Lung (tissue), 12 donors: ENCODE results near the gene RPS6KA4. TPM values are rescaled to one million over a fixed set of nuclear protein-coding genes. Genes with fewer than 3 reads are reported as not detected.

Experiments used
- ATAC-seq: fragments of 200-7000 bp; cut with Tn5 transposase; one replicate; pipeline ENCODE4 v1.9.1; 2020; ENCODE audit warnings: moderate number of reproducible peaks; ENCODE audit not compliant: insufficient read depth, low FRiP score
- DNase-seq, 3 donors: peaks; one replicate each; pipeline ENCODE4 v3.0.0-alpha.2; 2013 to 2017
- H3K27ac ChIP-seq, 2 donors: one replicate each; pipeline ENCODE4 v1.5.1; 2013; ENCODE audit warnings: mild to moderate bottlenecking in 2 of 2, moderate library complexity in 2 of 2, control low read depth in 1 of 2, inconsistent platforms in 1 of 2, low read depth in 1 of 2, low read length in 1 of 2
- H3K27me3 ChIP-seq, 3 donors: one replicate each; pipeline ENCODE4 v1.5.1; 2013; ENCODE audit warnings: low read length in 2 of 3; ENCODE audit not compliant: control insufficient read depth in 3 of 3, insufficient read depth in 3 of 3
- H3K36me3 ChIP-seq, 4 donors: one replicate each; pipeline ENCODE4 v1.5.1; 2013; ENCODE audit warnings: low read length in 4 of 4, mild to moderate bottlenecking in 1 of 4, moderate library complexity in 1 of 4; ENCODE audit not compliant: control insufficient read depth in 4 of 4, insufficient read depth in 4 of 4
- H3K4me1 ChIP-seq, 5 donors: one replicate each; pipeline ENCODE4 v1.5.1; 2013; ENCODE audit warnings: low read length in 5 of 5, mild to moderate bottlenecking in 2 of 5, moderate library complexity in 1 of 5; ENCODE audit not compliant: control insufficient read depth in 5 of 5, insufficient read depth in 5 of 5
- H3K4me3 ChIP-seq: one replicate; pipeline ENCODE4 v1.5.1; 2013; ENCODE audit warnings: mild to moderate bottlenecking, control low read depth, moderate library complexity
- H3K9ac ChIP-seq, 2 donors: one replicate each; pipeline ENCODE4 v1.5.1; 2013; ENCODE audit warnings: low read length in 2 of 2, control low read depth in 1 of 2; ENCODE audit not compliant: insufficient read depth in 1 of 2
- H3K9me3 ChIP-seq, 4 donors: one replicate each; pipeline ENCODE4 v1.5.1; 2013; ENCODE audit warnings: low read length in 3 of 4, mild to moderate bottlenecking in 1 of 4, moderate library complexity in 1 of 4; ENCODE audit not compliant: control insufficient read depth in 4 of 4, insufficient read depth in 3 of 4
- WGBS, 2 donors: extraction: QIAGEN DNeasy Blood & Tissue Kit; methylation state at CpG; one replicate each; pipeline ENCODE4 v1.1.7; 2013; 5-methylcytosine and 5-hydroxymethylcytosine counted together
- polyA plus RNA-seq, 2 donors: library from polyadenylated mRNA; stranded (reverse); fragments of 200-250 nt; gene quantifications; one replicate each; pipeline ENCODE4 v1.2.1, GENCODE V29; 2013
- total RNA-seq, 2 donors: library from RNA; depleted of rRNA in 1 of 2; stranded (reverse); fragments of >200 nt in 1 of 2; gene quantifications; one replicate each; pipeline ENCODE4 v1.2.1, GENCODE V29; 2014 to 2021
- TF ChIP-seq, protein P1 (sequence below): IDR thresholded peaks from 2 replicates; pipeline ENCODE4 v1.5.1; 2012; ENCODE audit warnings: mild to moderate bottlenecking; ENCODE audit errors: control extremely low read depth, extremely low read depth
- donor health status: control.
- donor health status: control.
- donor health status: Bipolar disorder and iron deficiency.
- donor health status: healthy.
- donor health status: DM: yes; HTN: yes; CAD: no.

RPS6KA4 gene
- total and polyA plus RNA-seq, 4 donors = 25.3 to 53.8 (median 35.4) TPM

- H3K4me3 ChIP-seq = no peak overlapping the region
- no peak for DNase-seq
- TF ChIP-seq, protein P1, sequence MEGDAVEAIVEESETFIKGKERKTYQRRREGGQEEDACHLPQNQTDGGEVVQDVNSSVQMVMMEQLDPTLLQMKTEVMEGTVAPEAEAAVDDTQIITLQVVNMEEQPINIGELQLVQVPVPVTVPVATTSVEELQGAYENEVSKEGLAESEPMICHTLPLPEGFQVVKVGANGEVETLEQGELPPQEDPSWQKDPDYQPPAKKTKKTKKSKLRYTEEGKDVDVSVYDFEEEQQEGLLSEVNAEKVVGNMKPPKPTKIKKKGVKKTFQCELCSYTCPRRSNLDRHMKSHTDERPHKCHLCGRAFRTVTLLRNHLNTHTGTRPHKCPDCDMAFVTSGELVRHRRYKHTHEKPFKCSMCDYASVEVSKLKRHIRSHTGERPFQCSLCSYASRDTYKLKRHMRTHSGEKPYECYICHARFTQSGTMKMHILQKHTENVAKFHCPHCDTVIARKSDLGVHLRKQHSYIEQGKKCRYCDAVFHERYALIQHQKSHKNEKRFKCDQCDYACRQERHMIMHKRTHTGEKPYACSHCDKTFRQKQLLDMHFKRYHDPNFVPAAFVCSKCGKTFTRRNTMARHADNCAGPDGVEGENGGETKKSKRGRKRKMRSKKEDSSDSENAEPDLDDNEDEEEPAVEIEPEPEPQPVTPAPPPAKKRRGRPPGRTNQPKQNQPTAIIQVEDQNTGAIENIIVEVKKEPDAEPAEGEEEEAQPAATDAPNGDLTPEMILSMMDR = no peak
- ATAC-seq = no peak
- peaks cover 0 to 2% (median 0%) of the 10 kb centered on the region in 4 donors for H3K9me3 ChIP-seq
- H3K9ac ChIP-seq = no peak overlapping the region
- peaks cover 4 to 51% (median 8%) of the 10 kb centered on the region in 4 donors for H3K36me3 ChIP-seq
- WGBS, 2 donors = 94% methylated on average over 28 of the region's 28 CpGs
- no peaks in the 10 kb centered on the region for H3K4me1 ChIP-seq
- peaks cover 0 to 4% (median 0%) of the 10 kb centered on the region in 3 donors for H3K27me3 ChIP-seq
- no peak overlapping the region for H3K27ac ChIP-seq
Measured at GRCh38 chr11:64368673-64369074, 9.7 kb downstream of the RPS6KA4 start.

DNA sequence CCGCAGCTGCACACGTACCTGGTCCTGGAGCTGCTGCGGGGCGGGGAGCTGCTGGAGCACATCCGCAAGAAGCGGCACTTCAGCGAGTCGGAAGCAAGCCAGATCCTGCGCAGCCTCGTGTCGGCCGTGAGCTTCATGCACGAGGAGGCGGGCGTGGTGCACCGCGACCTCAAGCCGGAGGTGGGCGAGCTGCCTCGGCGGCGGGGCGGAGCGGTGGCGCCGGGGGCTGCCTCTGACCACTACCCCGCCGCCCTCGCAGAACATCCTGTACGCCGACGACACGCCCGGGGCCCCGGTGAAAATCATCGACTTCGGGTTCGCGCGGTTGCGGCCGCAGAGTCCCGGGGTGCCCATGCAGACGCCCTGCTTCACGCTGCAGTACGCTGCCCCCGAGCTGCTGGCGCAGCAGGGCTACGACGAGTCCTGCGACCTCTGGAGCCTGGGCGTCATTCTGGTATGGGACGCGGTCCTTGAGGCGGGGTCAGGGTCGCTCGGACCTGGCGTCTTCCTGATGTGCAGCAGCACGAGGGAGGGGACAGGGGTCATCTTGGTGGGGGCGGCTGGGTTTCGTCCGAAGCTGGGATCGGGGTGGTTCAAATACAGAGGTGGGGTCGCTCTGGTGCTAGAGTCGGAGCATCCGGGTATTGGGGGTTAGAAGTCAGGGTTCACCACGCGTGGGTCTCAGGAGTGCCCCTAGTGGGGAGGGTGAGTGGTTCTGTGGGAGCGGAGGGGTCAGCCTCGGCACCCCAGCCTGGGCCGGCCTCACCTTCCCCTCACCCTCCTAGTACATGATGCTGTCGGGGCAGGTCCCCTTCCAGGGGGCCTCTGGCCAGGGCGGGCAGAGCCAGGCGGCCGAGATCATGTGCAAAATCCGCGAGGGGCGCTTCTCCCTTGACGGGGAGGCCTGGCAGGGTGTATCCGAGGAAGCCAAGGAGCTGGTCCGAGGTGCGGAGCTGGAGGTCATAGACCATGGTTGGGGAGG lies 10.8 kb downstream of the RPS6KA4 start:
- ATAC-seq = no peak
- peak in 1 of 3 donors; percentile 17 for DNase-seq
- peaks cover 0 to 5% (median 0%) of the 10 kb centered on the region in 3 donors for H3K27me3 ChIP-seq
- TF ChIP-seq, protein P1 = no peak
- H3K9me3 ChIP-seq = peaks cover 0 to 2% (median 0%) of the 10 kb centered on the region in 4 donors
- H3K36me3 ChIP-seq = peaks cover 0 to 46% (median 8%) of the 10 kb centered on the region in 4 donors
- no peak overlapping the region for H3K9ac ChIP-seq
- no peak overlapping the region for H3K27ac ChIP-seq
- H3K4me3 ChIP-seq = no peak overlapping the region
- WGBS, 2 donors = 91 to 92% methylated on average over 79 to 82 of the region's 82 CpGs
- H3K4me1 ChIP-seq = no peaks in the 10 kb centered on the region

DNA sequence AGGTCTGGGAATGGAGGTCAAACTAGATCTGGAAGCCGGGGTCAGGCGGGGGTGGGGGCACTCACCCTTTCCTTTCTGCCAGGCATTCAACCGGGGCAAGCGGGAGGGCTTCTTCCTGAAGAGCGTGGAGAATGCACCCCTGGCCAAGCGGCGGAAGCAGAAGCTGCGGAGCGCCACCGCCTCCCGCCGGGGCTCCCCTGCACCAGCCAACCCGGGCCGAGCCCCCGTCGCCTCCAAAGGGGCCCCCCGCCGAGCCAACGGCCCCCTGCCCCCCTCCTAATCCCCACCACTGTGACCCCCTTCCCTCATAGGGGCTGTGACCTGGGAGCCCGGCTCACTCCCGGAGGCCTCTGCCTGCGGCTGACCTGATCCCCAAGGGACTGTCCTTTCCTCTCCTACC lies 12.2 kb downstream of the RPS6KA4 start:
- H3K4me1 ChIP-seq = no peaks in the 10 kb centered on the region
- ATAC-seq (no peak), DNase-seq (no peak)
- no peak overlapping the region for H3K27ac ChIP-seq
- H3K9me3 ChIP-seq = peaks cover 0 to 2% (median 0%) of the 10 kb centered on the region in 4 donors
- no peak overlapping the region for H3K9ac ChIP-seq
- whole genome bisulfite sequencing, 2 donors = 83 to 90% methylated on average over 19 to 22 of the region's 22 CpGs
- peaks cover 0 to 38% (median 4%) of the 10 kb centered on the region in 4 donors for H3K36me3 ChIP-seq
- peaks cover 0 to 5% (median 0%) of the 10 kb centered on the region in 3 donors for H3K27me3 ChIP-seq
- TF ChIP-seq, protein P1 = no peak
- no peak overlapping the region for H3K4me3 ChIP-seq
